Calu3 (cell line): ENCODE results near the gene POLG2. TPM values are rescaled to one million over a fixed set of nuclear protein-coding genes. Genes with fewer than 3 reads are reported as not detected.

Source experiments
- BruUV-seq: library from RNA; stranded (reverse); fragments of 400-500 nt; replicated peaks from 2 replicates; lab custom pipeline; 2021; lab: Mats Ljungman, UMichigan
- CTCF ChIA-PET: fragments of 300-600 bp; sonication (Branson Sonifier 250); formaldehyde crosslinking; loops from one replicate; lab custom pipeline; 2022; ENCODE audit warnings: antibody characterized with exemption; lab: Charles Lee
- DNase-seq: peaks from one replicate; pipeline ENCODE4 v3.0.0; 2022
- H3K27ac Mint-ChIP-seq: one replicate; pipeline ENCODE4 v1.8.0; 2022; ENCODE audit warnings: mixed read lengths; ENCODE audit not compliant: unreplicated experiment
- H3K27me3 Mint-ChIP-seq: one replicate; pipeline ENCODE4 v1.8.0; 2022; ENCODE audit warnings: mixed read lengths; ENCODE audit not compliant: unreplicated experiment
- H3K36me3 Mint-ChIP-seq: one replicate; pipeline ENCODE4 v1.8.0; 2022; ENCODE audit warnings: mild to moderate bottlenecking, moderate library complexity, mixed read lengths; ENCODE audit not compliant: insufficient read depth, unreplicated experiment
- H3K4me1 Mint-ChIP-seq: one replicate; pipeline ENCODE4 v1.8.0; 2022; ENCODE audit warnings: mild to moderate bottlenecking, low read depth, mixed read lengths; ENCODE audit not compliant: unreplicated experiment
- H3K4me3 Mint-ChIP-seq: one replicate; pipeline ENCODE4 v1.8.0; 2022; ENCODE audit warnings: mild to moderate bottlenecking, low read depth, moderate library complexity, mixed read lengths; ENCODE audit not compliant: unreplicated experiment
- H3K9me3 Mint-ChIP-seq: one replicate; pipeline ENCODE4 v1.8.0; 2022; ENCODE audit warnings: low read depth, mixed read lengths; ENCODE audit not compliant: unreplicated experiment
- intact Hi-C: fragments of 100-400 bp; cut with micrococcal nuclease; formaldehyde crosslinking; loops from one replicate; pipeline ENCODE4 v1.10.0; 2022; ENCODE audit not compliant: unreplicated experiment
- total RNA-seq: library from RNA; stranded (reverse); gene quantifications from 2 replicates; pipeline ENCODE4 v1.2.3, GENCODE V29; 2022
- TF ChIP-seq, protein P1 (sequence below): fragments of 200-600 bp; IDR thresholded peaks from one replicate; pipeline ENCODE4 v1.8.0; 2022; ENCODE audit warnings: antibody characterized with exemption; ENCODE audit not compliant: unreplicated experiment

Gene POLG2
- total RNA-seq, 1 experiment from 2014 or later, result 29.8 TPM

DNA sequence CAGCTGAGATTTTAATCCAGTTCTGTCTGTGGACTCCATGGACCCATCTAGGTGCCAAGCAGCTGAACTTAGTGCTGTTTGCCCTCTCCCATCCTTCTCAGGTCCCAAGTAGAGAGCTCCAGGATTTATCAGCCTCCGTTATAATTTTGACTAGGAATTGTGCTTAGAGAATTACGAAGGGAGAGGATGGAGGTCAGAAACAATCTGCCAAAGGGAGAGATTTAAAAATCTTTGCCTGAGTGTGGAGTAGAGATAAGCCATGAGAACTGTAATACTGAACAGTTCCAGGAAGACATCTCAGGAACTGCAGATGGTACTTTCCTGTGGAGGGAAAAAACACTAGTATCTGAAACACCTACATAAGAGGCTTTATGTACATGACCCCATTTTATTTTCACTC is 36.9 kb upstream of the POLG2 start:
- BruUV-seq, result no TSS peak
- intact Hi-C loops, result no loop called here
- peaks cover 72% of the 10 kb centered on the region for H3K36me3 Mint-ChIP-seq
- no peak overlapping the region for H3K27ac Mint-ChIP-seq
- no peak for DNase-seq
- H3K4me3 Mint-ChIP-seq, result no peak overlapping the region
- no peaks in the 10 kb centered on the region for H3K4me1 Mint-ChIP-seq
- no peaks in the 10 kb centered on the region for H3K27me3 Mint-ChIP-seq
- TF ChIP-seq, protein P1, sequence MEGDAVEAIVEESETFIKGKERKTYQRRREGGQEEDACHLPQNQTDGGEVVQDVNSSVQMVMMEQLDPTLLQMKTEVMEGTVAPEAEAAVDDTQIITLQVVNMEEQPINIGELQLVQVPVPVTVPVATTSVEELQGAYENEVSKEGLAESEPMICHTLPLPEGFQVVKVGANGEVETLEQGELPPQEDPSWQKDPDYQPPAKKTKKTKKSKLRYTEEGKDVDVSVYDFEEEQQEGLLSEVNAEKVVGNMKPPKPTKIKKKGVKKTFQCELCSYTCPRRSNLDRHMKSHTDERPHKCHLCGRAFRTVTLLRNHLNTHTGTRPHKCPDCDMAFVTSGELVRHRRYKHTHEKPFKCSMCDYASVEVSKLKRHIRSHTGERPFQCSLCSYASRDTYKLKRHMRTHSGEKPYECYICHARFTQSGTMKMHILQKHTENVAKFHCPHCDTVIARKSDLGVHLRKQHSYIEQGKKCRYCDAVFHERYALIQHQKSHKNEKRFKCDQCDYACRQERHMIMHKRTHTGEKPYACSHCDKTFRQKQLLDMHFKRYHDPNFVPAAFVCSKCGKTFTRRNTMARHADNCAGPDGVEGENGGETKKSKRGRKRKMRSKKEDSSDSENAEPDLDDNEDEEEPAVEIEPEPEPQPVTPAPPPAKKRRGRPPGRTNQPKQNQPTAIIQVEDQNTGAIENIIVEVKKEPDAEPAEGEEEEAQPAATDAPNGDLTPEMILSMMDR, result no peak
- H3K9me3 Mint-ChIP-seq, result no peaks in the 10 kb centered on the region
- CTCF ChIA-PET, result no interaction called here

DNA sequence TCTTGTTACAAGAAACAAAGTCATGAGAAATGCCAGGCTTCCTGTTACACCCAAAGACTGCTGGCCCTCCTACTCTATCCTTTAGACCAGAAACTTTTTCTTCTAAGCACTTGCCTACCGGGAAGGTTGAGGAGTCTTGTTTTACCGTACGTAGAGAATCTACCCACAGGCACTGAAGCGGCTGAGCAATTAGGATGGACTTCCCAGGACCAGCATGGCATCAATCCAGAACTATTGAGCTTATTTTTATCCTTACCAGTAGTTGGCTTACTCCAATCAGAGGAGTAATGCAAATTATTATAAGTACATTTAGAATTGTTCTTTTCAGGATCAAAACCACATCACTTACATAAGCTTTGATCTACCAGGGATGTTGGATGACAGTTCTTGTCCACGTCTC is 35.6 kb upstream of the POLG2 start:
- CTCF ChIA-PET, result interaction anchor here (0.5 kb wide), 1 partner anchor 50 kb away, joined by 4 read pairs; no protein-coding TSS in a partner anchor
- Mint-ChIP-seq H3K4me1 (no peaks in the 10 kb centered on the region), H3K27ac (no peak overlapping the region), H3K9me3 (no peaks in the 10 kb centered on the region), H3K27me3 (no peaks in the 10 kb centered on the region), H3K36me3 (peaks cover 62% of the 10 kb centered on the region), H3K4me3 (no peak overlapping the region)
- TF ChIP-seq, protein P1, result no peak
- DNase-seq, result no peak
- BruUV-seq, result no TSS peak
- intact Hi-C loops, result no loop called here

- TF ChIP-seq, protein P1, result no peak
- Mint-ChIP-seq H3K9me3 (no peaks in the 10 kb centered on the region), H3K4me3 (no peak overlapping the region), H3K27me3 (no peaks in the 10 kb centered on the region), H3K36me3 (peaks cover 58% of the 10 kb centered on the region), H3K4me1 (no peaks in the 10 kb centered on the region), H3K27ac (no peak overlapping the region)
- CTCF ChIA-PET, result interaction anchor here (0.5 kb wide), 1 partner anchor 50 kb away, joined by 4 read pairs; no protein-coding TSS in a partner anchor
- BruUV-seq, result no TSS peak
- intact Hi-C loops, result no loop called here
- DNase-seq, result no peak
These were observed 35.1 kb upstream of the POLG2 start for GRCh38 chr17:64531955-64532371.

DNA sequence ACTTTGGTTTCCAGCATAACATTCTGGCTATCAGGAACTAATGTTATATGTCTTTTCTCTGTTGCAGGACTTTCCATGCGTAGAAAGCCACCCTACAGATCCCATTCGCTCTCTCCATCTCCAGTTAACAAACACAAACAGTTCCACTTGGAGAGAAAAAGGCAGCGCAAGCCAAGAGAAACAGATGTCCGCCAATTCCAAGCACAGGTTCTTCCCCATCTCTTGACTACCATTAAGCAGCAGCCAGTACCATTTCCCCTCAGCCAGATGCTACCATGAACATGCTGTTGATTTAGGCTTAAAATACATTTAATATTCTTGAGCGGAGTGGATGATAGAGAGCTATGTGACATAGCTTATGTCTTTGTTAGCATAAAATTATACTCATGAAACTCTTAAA is 32.4 kb upstream of the POLG2 start:
- Mint-ChIP-seq H3K27me3 (no peaks in the 10 kb centered on the region), H3K4me1 (no peaks in the 10 kb centered on the region), H3K36me3 (peaks cover 57% of the 10 kb centered on the region), H3K9me3 (no peaks in the 10 kb centered on the region), H3K27ac (no peak overlapping the region), H3K4me3 (no peak overlapping the region)
- intact Hi-C loops, result no loop called here
- DNase-seq, result no peak
- CTCF ChIA-PET, result no interaction called here
- TF ChIP-seq, protein P1, result no peak
- BruUV-seq, result no TSS peak
